ENCODE results near the gene ADRA2A. TPM values are rescaled to one million over a fixed set of nuclear protein-coding genes. Genes with fewer than 3 reads are reported as not detected.

The ADRA2A gene
- total RNA-seq, 4 donors from 2014 or later = 2.9 to 9.7 (median 5.3) TPM

DNA sequence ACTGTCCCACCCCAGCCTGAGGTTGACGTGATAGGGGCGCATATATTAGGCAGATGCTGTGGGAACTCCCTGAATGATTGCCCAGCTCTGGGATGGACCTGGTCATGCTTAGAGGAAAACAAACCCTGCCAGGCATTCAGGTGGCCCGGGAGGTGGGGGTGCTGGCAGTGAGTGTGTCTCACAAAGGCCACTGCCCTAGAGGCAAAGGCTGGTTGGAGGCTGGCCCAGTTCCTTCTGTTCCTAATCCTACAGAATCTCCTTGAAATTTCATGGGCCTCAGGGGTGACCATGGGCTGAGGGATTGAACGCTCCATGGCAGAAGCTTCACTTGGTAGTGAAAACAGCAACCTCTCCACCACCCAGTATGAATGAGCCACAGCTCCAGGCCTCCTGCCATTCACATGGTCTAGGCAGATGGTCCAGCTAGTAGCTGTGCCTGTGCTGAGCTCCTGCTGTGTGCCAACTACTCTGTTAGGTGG lies 25.6 kb downstream of the ADRA2A start:
- WGBS, 2 donors = 43 to 66% methylated on average over 3 to 4 of the region's 4 CpGs
- TF ChIP-seq POLR2A (IDR thresholded peaks at IDR 0.05) (no peak), CTCF (IDR thresholded peaks at IDR 0.05) (no peak)
- no peak overlapping the region for H3K4me3 ChIP-seq (ENCODE audit: low read depth, poor library complexity, severe bottlenecking)
- intact Hi-C loops (cut with DNase I; ENCODE audit: low total_unique reads) = no loop called here
- no peak for DNase-seq (ENCODE audit: low spot score in 2 of 2)

DNA sequence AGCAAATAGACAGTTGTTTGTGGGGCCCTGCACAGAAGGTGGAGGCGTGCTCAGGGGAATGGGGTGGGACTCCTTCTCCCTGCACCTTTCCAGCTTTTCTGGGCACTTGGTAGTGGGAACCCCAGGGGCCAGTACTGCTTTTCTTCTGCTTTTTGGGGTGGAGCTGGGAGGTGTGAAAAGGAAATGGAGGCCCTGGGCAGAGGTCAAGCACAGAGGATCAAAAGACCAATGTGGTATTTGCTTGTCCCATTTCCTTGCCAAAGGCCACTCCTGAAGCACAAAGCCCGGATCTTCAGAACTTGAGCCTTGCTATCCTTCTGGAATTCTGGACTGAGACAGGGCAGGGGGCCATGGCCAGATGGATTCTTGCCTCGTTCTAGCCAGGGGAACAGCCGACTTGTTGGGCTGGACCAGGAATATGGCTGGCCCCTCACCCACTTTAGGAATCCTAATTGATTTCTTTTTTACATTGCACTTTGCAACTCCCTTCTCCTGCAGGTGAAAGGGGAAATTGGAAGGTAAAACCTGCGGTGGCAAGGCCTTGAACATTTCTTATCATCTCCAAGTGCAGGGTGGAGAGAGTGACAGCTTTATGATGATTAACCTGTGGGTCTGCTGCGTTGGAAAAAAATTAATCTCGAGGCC lies 26.5 kb downstream of the ADRA2A start:
- WGBS, 2 donors = 60 to 71% methylated on average over 7 of the region's 7 CpGs
- TF ChIP-seq POLR2A (IDR thresholded peaks at IDR 0.05) (no peak), CTCF (IDR thresholded peaks at IDR 0.05) (no peak)
- DNase-seq (ENCODE audit: low spot score in 2 of 2) = no peak
- H3K4me3 ChIP-seq (ENCODE audit: low read depth, poor library complexity, severe bottlenecking) = no peak overlapping the region
- intact Hi-C loops (cut with DNase I; ENCODE audit: low total_unique reads) = no loop called here

- intact Hi-C loops (cut with DNase I; ENCODE audit: low total_unique reads) = no loop called here
- no peak overlapping the region for H3K4me3 ChIP-seq (ENCODE audit: low read depth, poor library complexity, severe bottlenecking)
- 95 to 96% methylated on average over 20 of the region's 20 CpGs for WGBS, 2 donors
- DNase-seq (ENCODE audit: low spot score in 2 of 2) = no peak
- TF ChIP-seq POLR2A (IDR thresholded peaks at IDR 0.05) = no peak
- TF ChIP-seq CTCF (IDR thresholded peaks at IDR 0.05) = no peak
These were observed 28.0 kb downstream of the ADRA2A start for GRCh38 chr10:111104811-111105210.

GRCh38 chr10:111106081-111106480 lies 29.3 kb downstream of the ADRA2A start:
- intact Hi-C loops (cut with DNase I; ENCODE audit: low total_unique reads) = no loop called here
- DNase-seq (ENCODE audit: low spot score in 2 of 2) = no peak
- WGBS, 2 donors = 88 to 96% methylated on average over 8 of the region's 8 CpGs
- no peak for TF ChIP-seq CTCF (IDR thresholded peaks at IDR 0.05)
- TF ChIP-seq POLR2A (IDR thresholded peaks at IDR 0.05) = no peak
- H3K4me3 ChIP-seq (ENCODE audit: low read depth, poor library complexity, severe bottlenecking) = no peak overlapping the region

GRCh38 chr10:111107023-111107422 lies 30.2 kb downstream of the ADRA2A start:
- H3K4me3 ChIP-seq (ENCODE audit: low read depth, poor library complexity, severe bottlenecking) = no peak overlapping the region
- intact Hi-C loops (cut with DNase I; ENCODE audit: low total_unique reads) = no loop called here
- no peak for TF ChIP-seq CTCF (IDR thresholded peaks at IDR 0.05)
- TF ChIP-seq POLR2A (IDR thresholded peaks at IDR 0.05) = no peak
- DNase-seq (ENCODE audit: low spot score in 2 of 2) = no peak
- WGBS, 2 donors = 46 to 68% methylated on average over 4 of the region's 4 CpGs

GRCh38 chr10:111107846-111108245 lies 31.0 kb downstream of the ADRA2A start:
- DNase-seq (ENCODE audit: low spot score in 2 of 2) = no peak

More at GRCh38 chr10:111107846-111108245, 31.0 kb downstream of the ADRA2A start:
- TF ChIP-seq CTCF (IDR thresholded peaks at IDR 0.05) = no peak
- no peak for TF ChIP-seq POLR2A (IDR thresholded peaks at IDR 0.05)
- WGBS, 2 donors = 72 to 85% methylated on average over 4 of the region's 4 CpGs
- H3K4me3 ChIP-seq (ENCODE audit: low read depth, poor library complexity, severe bottlenecking) = no peak overlapping the region
- intact Hi-C loops (cut with DNase I; ENCODE audit: low total_unique reads) = no loop called here
